ENCODE measurements around the gene RAB37. TPM values are rescaled to one million over a fixed set of nuclear protein-coding genes. Genes with fewer than 3 reads are reported as not detected.

RAB37 gene
- total RNA-seq, 4 donors from 2014 or later, result under 0.01 to 5.0 (median 1.7) TPM

GRCh38 chr17:74725111-74725510 lies 11.9 kb upstream of the RAB37 start:
- Histone ChIP-seq H3K9me3 (no peaks in the 10 kb centered on the region), H3K27me3 (no peaks in the 10 kb centered on the region), H3K27ac (no peak overlapping the region), H3K36me3 (no peaks in the 10 kb centered on the region), H3K4me3 (no peak overlapping the region), H3K4me1 (no peaks in the 10 kb centered on the region)
- TF ChIP-seq CTCF (IDR thresholded peaks at IDR 0.05) (no peak), POLR2A (IDR thresholded peaks at IDR 0.05) (no peak)
- DNase-seq, result no peak
- intact Hi-C loops (cut with DNase I; ENCODE audit: low total_unique reads), result no loop called here

GRCh38 chr17:74728033-74728701 lies 8.9 kb upstream of the RAB37 start:
- Histone ChIP-seq H3K36me3 (no peaks in the 10 kb centered on the region), H3K4me1 (no peaks in the 10 kb centered on the region), H3K4me3 (no peak overlapping the region), H3K27ac (no peak overlapping the region), H3K27me3 (no peaks in the 10 kb centered on the region), H3K9me3 (no peaks in the 10 kb centered on the region)
- intact Hi-C loops (cut with DNase I; ENCODE audit: low total_unique reads), result no loop called here
- TF ChIP-seq CTCF (IDR thresholded peaks at IDR 0.05) (no peak), POLR2A (IDR thresholded peaks at IDR 0.05) (no peak)
- DNase-seq, result no peak

- H3K4me1 ChIP-seq, result no peaks in the 10 kb centered on the region
- intact Hi-C loops (cut with DNase I; ENCODE audit: low total_unique reads), result no loop called here
- H3K4me3 ChIP-seq, result no peak overlapping the region
- no peak overlapping the region for H3K27ac ChIP-seq
- DNase-seq, result no peak
- TF ChIP-seq POLR2A (IDR thresholded peaks at IDR 0.05) (no peak), CTCF (IDR thresholded peaks at IDR 0.05) (no peak)
- H3K9me3 ChIP-seq, result no peaks in the 10 kb centered on the region
- H3K36me3 ChIP-seq, result no peaks in the 10 kb centered on the region
- H3K27me3 ChIP-seq, result no peaks in the 10 kb centered on the region
These were observed 8.4 kb upstream of the RAB37 start for GRCh38 chr17:74728702-74729075.

GRCh38 chr17:74729368-74729767 lies 7.7 kb upstream of the RAB37 start:
- Histone ChIP-seq H3K27ac (no peak overlapping the region), H3K4me3 (no peak overlapping the region), H3K9me3 (no peaks in the 10 kb centered on the region), H3K36me3 (no peaks in the 10 kb centered on the region), H3K27me3 (no peaks in the 10 kb centered on the region), H3K4me1 (no peaks in the 10 kb centered on the region)
- intact Hi-C loops (cut with DNase I; ENCODE audit: low total_unique reads), result no loop called here
- no peak for DNase-seq
- TF ChIP-seq CTCF (IDR thresholded peaks at IDR 0.05), result no peak
- TF ChIP-seq POLR2A (IDR thresholded peaks at IDR 0.05), result no peak

GRCh38 chr17:74729866-74730265 lies 7.2 kb upstream of the RAB37 start:
- Histone ChIP-seq H3K36me3 (no peaks in the 10 kb centered on the region), H3K4me3 (no peak overlapping the region), H3K9me3 (no peaks in the 10 kb centered on the region), H3K27ac (no peak overlapping the region), H3K27me3 (no peaks in the 10 kb centered on the region), H3K4me1 (no peaks in the 10 kb centered on the region)
- TF ChIP-seq POLR2A (IDR thresholded peaks at IDR 0.05) (no peak), CTCF (IDR thresholded peaks at IDR 0.05) (no peak)
- DNase-seq, result no peak
- intact Hi-C loops (cut with DNase I; ENCODE audit: low total_unique reads), result no loop called here
